Limb (tissue), 2 donors: ENCODE data around the gene KLF15.
"Not testable (repeated sequence)": the region's sequence is repeated elsewhere in the genome, so short reads cannot be mapped to it uniquely, and the experiment has no call there.

Source experiments
- DNase-seq, 2 donors: peaks; one replicate each; pipeline ENCODE4 v3.0.0-alpha.2; 2016; ENCODE audit errors: extremely low spot score in 2 of 2

Gene KLF15

GRCh38 chr3:126346466-126346865 lies 10.7 kb downstream of the KLF15 start:
- DNase-seq, result peak in 1 of 2 donors; percentile 9

- DNase-seq, result peak in 1 of 2 donors; percentile 16
These were observed 11.4 kb downstream of the KLF15 start for GRCh38 chr3:126345641-126346460.

GRCh38 chr3:126345231-126345630 lies 12.0 kb downstream of the KLF15 start:
- DNase-seq, result peak in 1 of 2 donors; percentile 12

GRCh38 chr3:126344380-126345041 lies 12.7 kb downstream of the KLF15 start:
- DNase-seq, result peak in 1 of 2 donors; percentile 21

- peak in 1 of 2 donors; percentile 8 for DNase-seq
These were observed 13.6 kb downstream of the KLF15 start for GRCh38 chr3:126343649-126344035.

GRCh38 chr3:126342991-126343648 lies 14.1 kb downstream of the KLF15 start:
- peak in 1 of 2 donors; percentile 52 for DNase-seq

- DNase-seq, result peak in 1 of 2 donors; percentile 19
These were observed 15.0 kb downstream of the KLF15 start for GRCh38 chr3:126342211-126342610.

- DNase-seq, result peak in 1 of 2 donors; percentile 12
These were observed 15.5 kb downstream of the KLF15 start for GRCh38 chr3:126341755-126342150.

GRCh38 chr3:126340943-126341754 lies 16.1 kb downstream of the KLF15 start:
- DNase-seq, result peak in 1 of 2 donors; percentile 16

GRCh38 chr3:126340596-126340942 lies 16.6 kb downstream of the KLF15 start:
- peak in 1 of 2 donors; percentile 11 for DNase-seq

- peak in 1 of 2 donors; percentile 25 for DNase-seq
These were observed 17.1 kb downstream of the KLF15 start for GRCh38 chr3:126340081-126340511.

GRCh38 chr3:126339466-126339865 lies 17.7 kb downstream of the KLF15 start:
- DNase-seq, result no peak

- peak in 1 of 2 donors; percentile 27 for DNase-seq
These were observed 18.4 kb downstream of the KLF15 start for GRCh38 chr3:126338790-126339288.

- DNase-seq, result peak in 1 of 2 donors; percentile 21
These were observed 19.1 kb downstream of the KLF15 start for GRCh38 chr3:126337980-126338651.

GRCh38 chr3:126331812-126332336 lies 25.3 kb downstream of the KLF15 start:
- not testable (repeated sequence) for DNase-seq

- DNase-seq, result no peak
These were observed 27.1 kb downstream of the KLF15 start for GRCh38 chr3:126329927-126330725.

GRCh38 chr3:126326629-126327028 lies 30.6 kb downstream of the KLF15 start:
- DNase-seq, result no peak

- DNase-seq, result no peak
These were observed 34.8 kb downstream of the KLF15 start for GRCh38 chr3:126322181-126322967.

GRCh38 chr3:126321490-126321889 lies 35.7 kb downstream of the KLF15 start:
- no peak for DNase-seq
